Ramos (cell line): ENCODE results near the gene ME3.

Source experiments
- in situ Hi-C: fragments of 300-500 bp; cut with MboI; formaldehyde crosslinking; loops from one replicate; pipeline ENCODE4 v1.14.3; 2022; ENCODE audit warnings: low sequenced_read_pairs; ENCODE audit not compliant: unreplicated experiment

Gene ME3

DNA sequence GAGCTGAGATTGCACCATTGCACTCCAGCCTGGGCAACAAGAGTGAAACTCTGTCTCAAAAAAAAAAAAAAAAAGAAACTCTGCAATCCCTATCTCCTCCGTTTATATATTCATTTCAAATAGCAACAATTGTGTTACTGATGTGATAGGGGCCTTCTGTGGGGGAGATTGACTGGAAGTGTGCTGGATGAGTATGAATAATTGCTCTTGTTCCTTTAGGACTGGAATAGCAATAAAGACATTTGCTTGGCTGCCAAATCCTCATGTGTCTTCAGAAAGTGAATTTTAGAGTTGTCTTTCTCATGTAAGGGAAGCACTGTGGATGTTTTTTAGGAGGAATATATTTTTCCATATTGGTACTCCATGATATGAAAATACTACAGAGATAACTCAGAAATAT, 21.1 kb upstream of the ME3 start:
- in situ Hi-C loops, result no loop called here

- in situ Hi-C loops, result no loop called here
These were observed 20.3 kb upstream of the ME3 start for GRCh38 chr11:86692746-86693145.

DNA sequence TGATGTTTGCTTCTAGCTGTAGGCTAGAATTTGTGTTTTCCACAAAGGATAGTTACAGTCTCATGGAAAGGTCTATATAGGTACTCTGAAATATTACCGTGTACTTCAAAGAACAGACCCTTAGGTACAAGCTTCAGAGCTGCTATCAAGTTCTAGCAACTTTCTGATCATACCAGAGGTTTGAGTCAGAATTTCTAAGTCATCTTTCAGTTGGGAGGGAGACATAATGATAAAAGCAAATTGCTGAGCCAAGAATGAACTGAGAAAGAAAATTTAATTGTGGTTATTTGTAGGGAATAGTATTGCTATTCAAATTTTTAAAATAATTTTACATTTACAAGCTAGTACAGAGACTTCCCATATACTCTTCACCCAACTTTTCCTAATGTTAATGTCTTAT, 19.9 kb upstream of the ME3 start:
- in situ Hi-C loops, result no loop called here

DNA sequence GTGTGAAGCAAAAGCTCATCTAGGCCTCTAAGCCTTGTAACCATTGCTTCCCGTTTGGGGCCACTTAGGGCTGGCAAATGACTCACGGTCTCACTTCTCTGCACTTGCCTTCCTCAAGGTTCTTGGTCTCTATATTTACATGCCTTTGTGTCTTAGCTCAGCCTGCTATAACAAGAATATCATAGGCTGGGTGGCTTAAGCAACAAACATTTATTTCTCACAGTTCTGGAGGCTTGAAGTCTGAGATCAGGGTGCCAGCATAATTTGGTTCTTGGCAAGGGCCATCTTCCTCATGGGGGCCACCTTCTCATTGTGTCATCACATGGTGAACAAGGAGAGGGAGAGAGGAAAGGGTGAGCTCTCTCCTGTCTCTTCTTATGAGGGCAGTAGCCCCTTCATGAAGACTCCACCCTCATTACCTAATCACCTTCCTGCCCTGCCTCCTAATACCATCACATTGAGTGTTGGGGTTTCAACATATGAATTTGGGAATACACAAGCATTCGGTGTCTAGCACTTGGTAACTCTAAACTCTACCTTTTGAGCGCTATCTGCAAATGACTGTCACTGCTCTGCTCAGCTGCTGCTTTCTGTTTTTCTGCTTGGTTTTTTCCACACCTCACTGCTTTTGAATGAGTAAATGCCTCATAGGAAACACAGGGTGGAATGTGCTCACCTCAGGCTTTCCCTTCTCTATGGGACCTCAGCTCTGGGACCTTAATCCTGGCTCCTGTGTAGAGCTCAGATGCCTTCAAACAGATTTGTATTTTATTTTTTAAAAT, 16.2 kb upstream of the ME3 start:
- in situ Hi-C loops, result no loop called here

DNA sequence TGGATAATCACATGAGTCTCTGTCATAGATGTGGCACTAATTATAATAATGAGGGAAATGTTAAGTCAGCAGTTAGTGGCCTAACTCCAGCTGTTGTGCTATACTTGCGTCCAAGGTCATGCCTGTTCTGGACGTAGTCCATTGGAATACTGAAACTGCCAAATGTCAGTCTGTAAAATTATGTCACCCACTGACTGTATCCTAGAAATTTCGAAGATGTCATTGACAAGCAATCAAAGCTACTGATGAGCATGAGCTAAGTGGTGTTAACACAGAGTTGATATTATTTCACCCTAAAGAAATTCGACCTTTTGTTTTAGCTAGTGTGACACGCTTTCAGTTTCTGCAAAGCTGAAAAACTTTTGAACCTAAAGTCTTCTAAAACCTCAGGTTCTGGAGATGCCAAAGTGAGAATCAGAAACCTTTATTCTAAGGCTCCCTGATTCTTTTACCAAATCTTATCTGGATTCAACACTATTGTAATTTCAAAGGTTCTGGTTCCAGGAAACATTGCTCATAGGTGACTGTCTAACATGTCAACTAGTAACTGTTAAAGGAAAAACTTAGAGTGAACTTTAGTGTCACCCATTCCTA, 14.9 kb upstream of the ME3 start:
- in situ Hi-C loops, result no loop called here

GRCh38 chr11:86686531-86686930, 14.1 kb upstream of the ME3 start:
- in situ Hi-C loops, result no loop called here

- in situ Hi-C loops, result no loop called here
These were observed 9.0 kb upstream of the ME3 start for GRCh38 chr11:86681483-86681756.

DNA sequence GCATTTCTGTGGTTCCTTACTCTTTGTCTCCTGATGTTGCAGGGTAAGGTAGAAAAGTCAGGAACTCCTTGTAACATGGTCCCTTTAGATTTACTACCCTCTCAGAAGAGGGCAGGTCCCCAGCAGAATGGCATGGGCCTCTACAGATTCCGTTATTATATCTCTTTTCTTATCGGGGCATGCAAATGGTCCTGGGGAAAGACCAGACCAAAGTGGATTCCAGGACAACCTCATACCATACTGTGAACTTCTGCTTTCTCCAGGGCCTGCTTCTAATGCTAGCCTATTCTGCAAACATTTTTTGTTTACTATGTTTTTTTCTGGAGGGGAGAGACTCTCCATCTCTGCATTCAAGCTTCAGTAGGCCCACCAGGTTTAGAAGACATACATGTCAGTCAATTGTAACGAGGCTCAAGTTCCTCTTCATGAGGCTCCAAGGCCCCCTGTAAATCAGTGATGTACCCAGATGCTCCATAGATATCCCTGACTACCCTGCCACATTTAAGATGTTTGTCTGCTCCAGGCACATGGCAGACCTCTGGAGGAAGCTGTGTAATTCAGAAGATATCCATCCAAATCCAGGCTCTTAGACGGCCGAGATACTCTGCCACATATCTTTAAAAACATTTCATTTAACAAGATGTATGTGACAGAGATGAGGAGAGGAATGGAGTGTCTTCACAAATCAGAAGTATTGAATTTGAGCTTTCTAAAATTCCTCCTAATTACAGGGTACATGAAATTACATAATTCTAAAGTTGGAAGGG, 8.5 kb upstream of the ME3 start:
- in situ Hi-C loops, result no loop called here

DNA sequence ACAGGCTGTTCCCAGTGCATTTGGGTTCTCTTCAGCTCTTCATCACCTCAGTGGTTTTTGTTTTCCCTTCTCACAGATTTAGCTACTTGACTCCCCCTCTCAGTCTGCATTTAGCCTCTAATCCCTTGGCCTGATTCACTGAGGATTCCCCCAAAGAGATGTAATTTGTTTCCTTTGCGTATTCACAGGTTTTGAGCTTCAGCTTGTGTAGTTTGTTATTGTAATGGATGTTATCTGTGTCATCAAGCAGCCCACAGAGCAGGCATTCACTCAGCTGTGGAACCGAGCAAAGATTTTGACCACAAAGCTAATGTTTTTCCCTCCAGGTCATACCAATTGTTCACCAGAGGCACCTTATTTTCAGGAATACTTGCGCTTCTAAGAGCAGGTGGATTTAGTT, 6.4 kb upstream of the ME3 start:
- in situ Hi-C loops, result no loop called here

DNA sequence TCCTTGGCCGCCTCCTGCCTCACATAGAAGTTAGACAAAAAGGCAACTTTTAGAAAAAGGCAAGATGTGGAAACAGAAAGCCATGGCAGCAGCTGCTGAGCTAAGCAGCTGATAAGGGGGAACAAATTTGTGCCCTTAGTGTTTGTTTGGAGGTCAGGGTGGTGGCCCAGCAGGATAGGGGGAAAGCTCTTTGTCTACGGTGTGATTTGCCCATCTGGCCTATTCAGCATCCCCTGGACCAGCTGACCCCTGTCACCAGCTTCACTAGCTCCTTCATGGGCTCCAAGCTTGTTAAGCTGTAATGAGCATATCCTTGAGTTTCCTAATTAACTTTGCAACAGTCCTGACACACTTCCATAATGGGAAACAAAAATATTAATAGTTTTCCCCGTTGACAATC, 5.9 kb upstream of the ME3 start:
- in situ Hi-C loops, result no loop called here

DNA sequence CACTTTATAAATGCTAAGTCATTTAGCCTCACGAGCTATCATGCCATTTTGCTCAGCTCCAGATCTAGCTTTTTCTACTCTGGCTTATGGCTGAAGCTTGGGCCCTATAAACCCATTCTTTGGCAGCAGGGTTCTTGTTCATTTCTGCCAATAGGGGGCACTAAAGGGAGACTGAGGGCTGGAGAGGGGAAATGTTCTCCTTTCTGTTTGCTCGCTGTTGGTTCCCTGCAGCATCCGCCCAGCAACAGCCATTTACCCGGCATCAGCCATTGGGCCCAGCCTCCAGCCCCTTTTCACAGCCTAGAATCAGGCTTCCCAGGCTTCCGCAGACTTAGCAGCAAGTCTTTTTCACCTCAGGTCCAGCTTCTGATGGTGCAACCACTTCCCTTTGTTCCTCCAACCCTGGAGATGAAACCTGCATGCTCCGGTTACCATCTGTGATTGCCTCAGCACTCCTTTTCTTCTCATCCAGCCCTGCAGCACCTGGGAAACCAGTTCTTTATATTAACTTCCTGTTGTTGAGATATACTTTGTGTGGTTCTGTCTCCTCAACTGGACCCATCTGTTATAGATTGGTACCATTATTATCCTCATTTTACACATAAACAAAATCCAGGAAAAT, 4.2 kb upstream of the ME3 start:
- in situ Hi-C loops, result no loop called here

GRCh38 chr11:86676010-86676409, 3.6 kb upstream of the ME3 start:
- in situ Hi-C loops, result no loop called here

- in situ Hi-C loops, result no loop called here
These were observed 2.6 kb upstream of the ME3 start for GRCh38 chr11:86675017-86675416.

DNA sequence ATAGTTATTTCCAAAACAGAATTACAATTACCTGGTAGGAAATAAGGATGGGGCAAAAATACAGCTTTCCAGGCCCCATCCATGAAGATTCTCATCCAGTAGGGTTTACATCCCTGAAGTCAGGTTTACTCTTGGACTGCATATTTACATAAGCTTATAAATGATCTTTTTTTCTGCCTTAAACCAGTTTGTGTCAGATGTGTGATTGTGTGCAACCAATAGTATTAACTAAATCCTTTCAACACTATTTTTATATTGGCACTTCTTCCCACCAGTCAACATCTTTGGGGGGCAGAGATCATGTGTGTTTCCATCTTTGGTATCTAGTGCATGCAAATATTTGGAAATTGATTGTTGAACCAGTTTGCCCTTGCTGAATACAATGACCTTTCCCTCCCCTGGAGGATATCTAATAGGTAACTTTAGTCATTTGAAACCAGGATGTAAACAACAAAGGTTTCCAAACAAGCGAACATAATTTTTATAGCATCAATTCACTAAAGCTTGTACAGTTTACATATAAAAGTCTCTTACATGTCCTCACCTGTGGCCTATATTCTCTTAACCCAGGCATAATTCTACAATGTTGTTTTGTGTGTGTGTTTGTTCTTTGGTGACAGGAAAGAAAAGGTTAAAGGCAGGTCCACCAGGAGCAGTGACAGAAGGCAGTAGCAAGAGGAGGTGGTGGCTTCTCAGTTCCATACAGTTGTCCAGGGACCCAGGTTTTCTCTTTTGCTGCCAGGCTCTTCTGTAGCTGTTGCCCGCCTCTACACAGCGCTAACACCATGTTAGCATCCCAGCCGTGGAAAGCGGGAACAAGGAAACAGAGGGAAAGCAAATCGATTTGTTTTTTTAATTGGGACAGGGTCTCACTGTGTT, 1.7 kb upstream of the ME3 start:
- in situ Hi-C loops, result no loop called here

- in situ Hi-C loops, result no loop called here
These were observed 833 bp upstream of the ME3 start for GRCh38 chr11:86673055-86673843.

DNA sequence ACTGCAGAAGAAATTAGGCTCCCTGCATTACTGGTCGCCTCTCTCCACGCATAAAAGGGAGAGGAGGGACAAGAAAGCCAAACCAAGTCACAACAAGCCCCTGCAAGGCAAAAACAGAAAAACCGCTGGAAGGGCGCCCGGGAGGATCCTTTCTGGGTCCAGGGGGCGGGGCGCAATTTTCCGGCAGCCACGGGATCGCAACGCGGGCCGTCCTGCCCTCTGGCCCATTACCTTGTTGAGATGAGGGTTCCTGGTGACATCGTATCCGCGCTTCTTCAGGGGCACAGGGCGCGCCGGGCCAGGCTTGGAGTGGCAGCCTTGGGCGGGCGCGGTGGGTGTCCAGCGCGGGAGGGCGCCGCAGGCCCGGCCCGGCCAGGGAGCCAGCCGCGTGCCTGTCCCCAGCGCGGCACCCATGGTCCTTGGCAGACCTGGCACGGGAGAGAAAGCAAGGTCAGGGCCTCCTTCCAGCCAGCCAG, 847 bp downstream of the ME3 start:
- in situ Hi-C loops, result no loop called here

DNA sequence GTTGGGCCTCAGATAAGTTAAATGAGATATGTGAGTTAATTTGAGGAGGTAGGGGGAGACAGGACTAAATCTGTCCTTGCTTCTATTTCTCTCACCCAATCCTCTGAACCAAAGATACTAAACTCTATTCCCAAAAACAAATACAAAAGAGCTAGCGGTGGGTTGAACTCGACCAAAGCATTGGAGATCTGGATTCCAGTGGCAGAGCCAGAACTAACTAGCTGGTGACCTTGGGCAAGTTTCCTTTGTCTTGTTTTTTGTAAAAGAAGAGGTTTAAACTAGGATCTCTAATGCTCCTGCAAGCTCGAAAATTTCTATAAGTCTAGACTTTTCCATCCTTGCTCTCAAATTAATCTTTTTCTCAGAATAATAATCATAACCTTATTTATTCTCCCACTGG, 1.5 kb downstream of the ME3 start:
- in situ Hi-C loops, result no loop called here

DNA sequence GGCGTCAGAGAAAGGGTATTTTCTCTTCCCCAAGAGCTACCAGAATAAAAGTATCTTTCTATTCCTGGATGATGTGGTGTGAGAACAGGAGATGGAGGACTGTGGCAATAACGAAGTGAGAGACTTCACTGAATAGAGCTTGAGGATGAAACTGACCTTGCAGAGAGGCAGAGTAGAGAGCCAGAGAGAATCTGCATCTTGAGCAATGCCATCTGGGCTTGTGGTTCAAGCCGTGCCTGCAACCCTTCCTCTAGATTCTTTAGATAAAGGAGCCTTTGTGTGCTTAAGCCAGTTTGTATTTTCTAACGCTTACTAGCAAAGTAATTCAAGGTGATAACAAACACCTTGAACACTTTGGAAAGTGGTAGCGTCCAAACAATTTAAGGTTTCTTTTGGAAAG, 2.2 kb downstream of the ME3 start:
- in situ Hi-C loops, result no loop called here

GRCh38 chr11:86669424-86669823, 3.0 kb downstream of the ME3 start:
- in situ Hi-C loops, result no loop called here
